MG63 (cell line): Measurements from ENCODE around the gene NKAPD1. TPM values are rescaled to one million over a fixed set of nuclear protein-coding genes. Genes with fewer than 3 reads are reported as not detected.
"Not testable (repeated sequence)": the region's sequence is repeated elsewhere in the genome, so short reads cannot be mapped to it uniquely, and the experiment has no call there.

Source experiments
- DNase-seq: peaks from one replicate; pipeline ENCODE4 v3.0.0-alpha.2; 2020
- H3K27me3 ChIP-seq: fragments of 250-450 bp; sonication (Bioruptor Pico); 2 replicates; pipeline ENCODE4 v1.5.1; 2020; ENCODE audit warnings: mild to moderate bottlenecking, moderate library complexity
- H3K36me3 ChIP-seq: fragments of 250-450 bp; sonication (Bioruptor Pico); 2 replicates; pipeline ENCODE4 v1.5.1; 2020; ENCODE audit warnings: mild to moderate bottlenecking, moderate library complexity
- H3K4me3 ChIP-seq: fragments of 250-450 bp; sonication (Bioruptor Pico); 2 replicates; pipeline ENCODE4 v1.5.1; 2020; ENCODE audit warnings: mild to moderate bottlenecking, moderate library complexity
- H3K9me3 ChIP-seq: fragments of 250-450 bp; sonication (Bioruptor Pico); 2 replicates; pipeline ENCODE4 v1.5.1; 2020; ENCODE audit warnings: mild to moderate bottlenecking, moderate library complexity
- total RNA-seq: library from RNA; depleted of rRNA; stranded (reverse); fragments of >200 nt; shearing (Covaris generic); gene quantifications from 2 replicates; pipeline ENCODE4 v1.2.3, GENCODE V29; 2014; ENCODE audit warnings: low replicate concordance; rRNA removed

Gene NKAPD1, protein sequence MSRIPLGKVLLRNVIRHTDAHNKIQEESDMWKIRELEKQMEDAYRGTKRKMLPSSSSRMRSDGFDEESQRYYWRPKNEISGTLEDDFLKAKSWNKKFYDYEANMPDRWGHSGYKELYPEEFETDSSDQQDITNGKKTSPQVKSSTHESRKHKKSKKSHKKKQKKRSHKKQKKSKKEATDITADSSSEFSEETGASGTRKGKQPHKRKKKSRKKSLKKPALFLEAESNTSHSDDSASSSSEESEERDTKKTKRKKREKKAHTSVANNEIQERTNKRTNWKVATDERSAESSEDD
- total RNA-seq: 27.8 and 56.9 TPM in 2 replicates

GRCh38 chr11:112073941-112074811, at the start of gene NKAPD1, which contains the start of gene PIH1D2:
TSS of gene NKAPD1 (plus strand) at chr11:112074299. CDS start at chr11:112075575, 1,276 bp downstream.
TSS of gene PIH1D2 (minus strand) at chr11:112074017. CDS start at chr11:112073174, 843 bp downstream.
- DNase-seq: peak; percentile 85
- peaks cover 39% of the 10 kb centered on the region for H3K36me3 ChIP-seq
- peak within 1 kb of the TSS; percentile 79 for H3K4me3 ChIP-seq
- H3K9me3 ChIP-seq: no peaks in the 10 kb centered on the region
- H3K27me3 ChIP-seq: no peaks in the 10 kb centered on the region

- Histone ChIP-seq H3K9me3 (no peaks in the 10 kb centered on the region), H3K27me3 (no peaks in the 10 kb centered on the region), H3K4me3 (peak within 1 kb of the TSS; percentile 74), H3K36me3 (peaks cover 23% of the 10 kb centered on the region)
- peak; percentile 92 for DNase-seq
Observed at GRCh38 chr11:112024773-112025678, 49.1 kb upstream of the NKAPD1 start, which contains the start of gene DLAT. TSS of gene DLAT (plus strand) at chr11:112025408. CDS start at chr11:112025473, 65 bp downstream.

- Histone ChIP-seq H3K9me3 (no peaks in the 10 kb centered on the region), H3K4me3 (peak overlapping the region; percentile 74), H3K27me3 (no peaks in the 10 kb centered on the region), H3K36me3 (peaks cover 29% of the 10 kb centered on the region)
- DNase-seq: no peak
Observed at GRCh38 chr11:112025707-112026106, 48.4 kb upstream of the NKAPD1 start.

- H3K27me3 ChIP-seq, H3K9me3 ChIP-seq, H3K4me3 ChIP-seq, DNase-seq: not testable (repeated sequence)
- H3K36me3 ChIP-seq: peaks cover 38% of the 10 kb centered on the region
Observed at GRCh38 chr11:112026784-112027410, 47.2 kb upstream of the NKAPD1 start.

DNA sequence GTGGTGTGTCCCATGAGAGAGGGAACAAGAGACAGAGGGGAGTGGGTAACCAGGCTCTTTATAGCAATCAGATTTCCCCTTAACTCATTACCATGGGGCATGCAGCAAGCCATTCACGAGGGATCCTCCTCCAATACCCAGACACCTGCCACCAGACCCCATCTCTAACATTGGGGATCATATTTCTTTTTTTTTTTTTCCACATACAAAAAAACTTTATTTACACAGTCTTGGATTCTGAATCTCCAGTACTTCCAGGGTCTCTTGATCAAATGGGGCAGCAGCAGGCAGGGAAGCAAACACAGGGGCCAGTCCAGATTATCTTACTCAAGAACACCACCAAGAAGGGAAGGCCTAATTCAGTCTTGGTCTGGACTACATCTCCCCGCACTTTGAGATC, 44.6 kb upstream of the NKAPD1 start:
- no peaks in the 10 kb centered on the region for H3K27me3 ChIP-seq
- DNase-seq: no peak
- no peaks in the 10 kb centered on the region for H3K9me3 ChIP-seq
- no peak overlapping the region for H3K4me3 ChIP-seq
- peaks cover 54% of the 10 kb centered on the region for H3K36me3 ChIP-seq

- no peaks in the 10 kb centered on the region for H3K9me3 ChIP-seq
Observed at GRCh38 chr11:112033902-112034301, 40.2 kb upstream of the NKAPD1 start.

GRCh38 chr11:112037527-112037926, 36.6 kb upstream of the NKAPD1 start:
- Histone ChIP-seq H3K9me3 (no peaks in the 10 kb centered on the region), H3K27me3 (no peaks in the 10 kb centered on the region), H3K4me3 (no peak overlapping the region), H3K36me3 (peaks cover 55% of the 10 kb centered on the region)
- DNase-seq: no peak

More at GRCh38 chr11:112033902-112034301, 40.2 kb upstream of the NKAPD1 start:
- DNase-seq: no peak
- peaks cover 66% of the 10 kb centered on the region for H3K36me3 ChIP-seq
- H3K4me3 ChIP-seq: no peak overlapping the region
- no peaks in the 10 kb centered on the region for H3K27me3 ChIP-seq

DNA sequence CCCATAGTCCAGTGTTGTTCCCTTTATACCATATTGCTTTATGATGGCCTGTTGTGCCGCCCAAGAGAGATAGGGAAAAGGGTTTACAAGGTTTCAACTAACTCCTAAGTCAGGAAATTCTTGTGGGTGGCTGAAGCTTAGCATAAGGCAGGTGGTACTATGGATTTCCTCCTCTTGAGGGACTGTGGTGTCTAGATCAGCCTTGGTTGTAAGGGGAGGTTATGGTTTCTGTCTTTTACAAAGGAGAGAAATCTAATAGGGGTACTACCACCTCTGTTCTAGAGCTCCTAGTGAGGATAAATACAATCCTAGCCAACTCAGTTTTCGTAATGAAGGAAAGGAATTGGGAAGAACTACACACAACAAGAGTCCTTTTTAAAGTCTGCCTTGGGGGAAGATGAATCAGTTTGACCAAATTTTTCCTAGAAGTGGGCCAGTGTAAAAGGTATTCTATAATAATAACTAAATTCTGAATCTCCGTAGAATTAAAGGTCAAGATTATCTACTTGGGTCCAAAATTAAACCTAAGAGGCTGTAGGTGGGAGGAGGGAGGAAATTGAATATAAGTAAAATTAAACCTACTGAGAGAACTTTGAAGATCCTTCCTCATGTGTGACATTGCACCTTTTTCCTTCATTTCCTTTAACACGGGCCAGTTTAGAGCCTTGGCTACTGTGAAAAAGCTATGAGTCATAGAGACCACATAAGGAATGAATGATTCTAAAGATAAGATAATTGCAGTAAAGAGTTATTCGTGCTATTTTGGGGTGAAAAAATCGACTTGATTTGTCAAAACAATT, 31.7 kb upstream of the NKAPD1 start:
- H3K4me3 ChIP-seq: no peak overlapping the region
- 0 out of 2 replicates have a peak, but pooled peaks cover 2% of the 10 kb centered on the region for H3K9me3 ChIP-seq
- H3K27me3 ChIP-seq: no peaks in the 10 kb centered on the region
- DNase-seq: no peak
- H3K36me3 ChIP-seq: peaks cover 71% of the 10 kb centered on the region

GRCh38 chr11:112042961-112043304, 31.2 kb upstream of the NKAPD1 start:
- Histone ChIP-seq H3K9me3 (0 out of 2 replicates have a peak, but pooled peaks cover 2% of the 10 kb centered on the region), H3K36me3 (peaks cover 73% of the 10 kb centered on the region), H3K4me3 (no peak overlapping the region), H3K27me3 (no peaks in the 10 kb centered on the region)
- no peak for DNase-seq

- peaks cover 76% of the 10 kb centered on the region for H3K36me3 ChIP-seq
- no peak for DNase-seq
- H3K27me3 ChIP-seq: no peaks in the 10 kb centered on the region
- H3K9me3 ChIP-seq: 0 out of 2 replicates have a peak, but pooled peaks cover 2% of the 10 kb centered on the region
- no peak overlapping the region for H3K4me3 ChIP-seq
Observed at GRCh38 chr11:112044961-112045360, 29.1 kb upstream of the NKAPD1 start.

DNA sequence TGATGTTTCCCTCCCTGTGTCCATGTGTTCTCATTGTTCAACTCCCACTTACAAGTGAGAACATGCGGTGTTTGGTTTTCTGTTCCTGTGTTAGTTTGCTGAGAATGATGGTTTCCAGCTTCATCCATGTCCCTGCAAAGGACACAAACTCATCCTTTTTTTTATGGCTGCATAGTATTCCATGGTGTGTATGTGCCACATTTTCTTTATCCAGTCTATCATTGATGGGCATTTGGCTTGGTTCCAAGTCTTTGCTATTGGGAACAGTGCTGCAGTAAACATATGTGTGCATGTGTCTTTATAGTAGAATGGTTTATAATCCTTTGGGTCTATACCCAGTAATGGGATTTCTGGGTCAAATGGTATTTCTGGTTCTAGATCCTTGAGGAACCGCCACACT, 27.5 kb upstream of the NKAPD1 start:
- not testable (repeated sequence) for H3K9me3 ChIP-seq, H3K27me3 ChIP-seq, H3K4me3 ChIP-seq, DNase-seq
- H3K36me3 ChIP-seq: peaks cover 84% of the 10 kb centered on the region

- not testable (repeated sequence) for H3K27me3 ChIP-seq, H3K9me3 ChIP-seq, DNase-seq, H3K4me3 ChIP-seq
- peaks cover 85% of the 10 kb centered on the region for H3K36me3 ChIP-seq
Observed at GRCh38 chr11:112048256-112048655, 25.8 kb upstream of the NKAPD1 start.

- H3K27me3 ChIP-seq: no peaks in the 10 kb centered on the region
- H3K36me3 ChIP-seq: peaks cover 79% of the 10 kb centered on the region
- no peak overlapping the region for H3K4me3 ChIP-seq
Observed at GRCh38 chr11:112049777-112050176, 24.3 kb upstream of the NKAPD1 start.

DNA sequence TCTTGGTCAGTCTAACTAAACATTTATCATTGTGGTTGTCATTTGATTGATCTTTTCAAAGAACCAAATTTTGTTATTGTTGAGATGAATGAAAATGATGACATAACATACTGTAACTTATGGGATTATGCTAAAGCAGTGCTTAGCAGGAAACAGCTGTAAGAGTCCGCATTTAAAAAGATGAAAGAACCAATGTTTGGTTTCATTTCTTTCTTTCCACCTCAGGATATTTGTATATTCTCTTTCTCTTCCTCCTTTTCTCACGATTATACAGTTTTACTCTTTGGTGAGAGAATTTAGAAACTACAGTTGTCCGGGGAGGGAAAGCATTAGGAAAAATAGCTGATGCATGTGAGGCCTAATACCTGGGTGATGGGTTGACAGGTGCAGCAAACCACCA, 23.4 kb upstream of the NKAPD1 start:
- DNase-seq: no peak
- H3K4me3 ChIP-seq: no peak overlapping the region
- 0 out of 2 replicates have a peak, but pooled peaks cover 2% of the 10 kb centered on the region for H3K9me3 ChIP-seq
- H3K27me3 ChIP-seq: no peaks in the 10 kb centered on the region
- H3K36me3 ChIP-seq: peaks cover 74% of the 10 kb centered on the region

More at GRCh38 chr11:112049777-112050176, 24.3 kb upstream of the NKAPD1 start:
- H3K9me3 ChIP-seq: 0 out of 2 replicates have a peak, but pooled peaks cover 2% of the 10 kb centered on the region
- DNase-seq: no peak

GRCh38 chr11:112051768-112052167, 22.3 kb upstream of the NKAPD1 start:
- Histone ChIP-seq H3K4me3 (no peak overlapping the region), H3K27me3 (no peaks in the 10 kb centered on the region), H3K36me3 (peaks cover 74% of the 10 kb centered on the region), H3K9me3 (0 out of 2 replicates have a peak, but pooled peaks cover 2% of the 10 kb centered on the region)
- no peak for DNase-seq
